IPS DF 4.7 (cell line): ENCODE results near the gene MCM7.

Experiments
- DNase-seq: peaks from one replicate; pipeline ENCODE4 v3.0.0-alpha.2; 2013; ENCODE audit warnings: low spot score; ENCODE audit errors: extremely low read depth

Gene MCM7

GRCh38 chr7:100122568-100122967 lies 21.4 kb upstream of the MCM7 start:
- no peak for DNase-seq

GRCh38 chr7:100122067-100122466 lies 20.9 kb upstream of the MCM7 start:
- no peak for DNase-seq

GRCh38 chr7:100120733-100121036 lies 19.5 kb upstream of the MCM7 start:
- no peak for DNase-seq

- no peak for DNase-seq
Observed at GRCh38 chr7:100119970-100120732, 19.0 kb upstream of the MCM7 start.

DNA sequence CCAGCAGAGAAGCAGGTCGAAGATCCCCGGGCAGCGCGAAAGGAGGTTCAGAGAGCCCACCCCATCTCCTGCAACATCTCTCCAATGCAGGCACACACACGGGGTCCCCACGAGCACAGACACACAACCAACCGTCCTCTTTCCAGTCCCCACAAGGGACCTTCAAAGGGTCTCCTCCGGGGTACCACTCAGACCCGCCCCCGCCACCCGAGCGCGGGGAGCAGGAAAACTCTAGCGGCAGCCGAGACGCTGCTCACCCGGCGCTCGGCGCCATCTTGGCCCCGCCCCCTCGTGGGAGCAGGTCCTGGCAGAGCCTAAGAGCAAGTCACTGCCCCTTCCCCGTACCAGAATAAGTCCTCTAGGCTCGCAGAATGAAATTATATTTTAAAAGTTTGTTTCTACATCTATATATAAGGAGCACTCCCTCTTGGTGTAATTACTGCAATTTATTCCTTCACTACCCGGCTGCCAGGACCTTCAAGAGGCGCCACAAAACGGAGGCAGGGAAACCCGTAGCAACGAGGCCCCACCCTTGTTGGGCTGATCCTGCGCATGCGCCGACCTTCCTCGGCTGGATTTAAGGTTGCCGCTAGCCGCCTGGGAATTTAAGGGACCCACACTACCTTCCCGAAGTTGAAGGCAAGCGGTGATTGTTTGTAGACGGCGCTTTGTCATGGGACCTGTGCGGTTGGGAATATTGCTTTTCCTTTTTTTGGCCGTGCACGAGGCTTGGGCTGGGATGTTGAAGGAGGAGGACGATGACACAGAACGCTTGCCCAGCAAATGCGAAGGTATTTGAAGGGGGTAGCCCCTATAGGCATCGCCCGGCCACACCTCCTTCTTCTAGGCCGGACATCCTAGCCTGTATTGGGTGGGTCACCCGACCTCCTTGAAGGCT lies 18.1 kb upstream of the MCM7 start, which contains the start of the genes CNPY4 and TAF6:
Gene CNPY4, plus strand, starts transcription at position 563 of the 898 bp plus-strand sequence. Its CDS starts 111 bp downstream, at position 674.
Gene TAF6, minus strand, starts transcription at position 287 of the 898 bp plus-strand sequence. CDS start 5,149 bp downstream, outside the sequence.
- DNase-seq: no peak

DNA sequence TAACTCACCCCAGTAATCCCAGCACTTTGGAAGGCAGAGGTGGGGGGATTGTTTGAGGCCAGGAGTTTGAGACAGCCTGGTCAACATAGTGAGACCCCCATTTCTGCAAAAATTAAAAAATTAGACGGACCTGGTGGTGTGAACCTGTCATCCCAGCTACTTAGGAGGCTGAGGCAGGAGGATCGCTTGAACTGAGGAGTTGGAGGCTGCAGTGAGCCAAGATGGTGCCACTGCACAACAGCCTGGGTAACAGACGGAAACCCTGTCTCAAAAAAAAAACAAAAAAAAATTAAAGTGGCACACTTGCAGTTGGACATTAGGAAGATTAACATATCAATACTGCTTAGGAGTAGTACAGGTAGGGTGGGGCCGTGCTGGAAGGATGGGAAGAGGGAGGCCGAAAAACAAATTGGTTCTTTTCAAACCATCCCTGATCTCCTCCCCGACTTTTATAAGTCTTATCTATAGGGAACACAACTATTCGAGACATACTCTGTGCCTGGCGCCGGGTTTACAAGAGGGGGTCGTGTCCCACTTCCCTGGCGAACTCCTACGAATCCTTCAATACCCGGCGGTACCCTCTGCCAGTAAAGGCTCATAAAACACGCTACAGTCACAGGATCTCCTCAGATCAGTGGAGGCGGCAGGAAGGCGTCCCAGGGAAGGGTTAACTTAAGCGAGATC lies 17.3 kb upstream of the MCM7 start:
- no peak for DNase-seq

GRCh38 chr7:100115026-100115425 lies 13.8 kb upstream of the MCM7 start:
- DNase-seq: no peak

GRCh38 chr7:100111914-100112313 lies 10.7 kb upstream of the MCM7 start:
- DNase-seq: no peak

DNA sequence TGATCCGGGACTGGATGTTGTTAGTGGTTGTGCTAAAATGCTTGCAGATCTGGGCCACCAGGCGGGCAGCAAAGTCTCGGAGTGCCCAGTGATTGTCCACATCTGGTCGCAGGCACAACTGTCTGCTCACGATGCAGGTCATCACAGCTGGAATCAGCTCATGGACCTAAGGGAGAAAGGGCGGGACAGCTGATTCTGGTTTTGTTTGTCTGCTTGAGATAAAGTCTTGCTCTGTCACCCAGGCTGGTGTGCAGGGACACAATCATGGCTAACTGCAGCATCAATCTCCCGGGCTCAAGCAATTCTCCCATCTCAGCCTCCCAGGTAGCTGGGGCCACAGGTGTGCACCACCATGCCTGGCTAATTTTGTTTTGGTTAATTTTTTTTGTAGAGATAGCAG lies 10.0 kb upstream of the MCM7 start:
- DNase-seq: no peak

DNA sequence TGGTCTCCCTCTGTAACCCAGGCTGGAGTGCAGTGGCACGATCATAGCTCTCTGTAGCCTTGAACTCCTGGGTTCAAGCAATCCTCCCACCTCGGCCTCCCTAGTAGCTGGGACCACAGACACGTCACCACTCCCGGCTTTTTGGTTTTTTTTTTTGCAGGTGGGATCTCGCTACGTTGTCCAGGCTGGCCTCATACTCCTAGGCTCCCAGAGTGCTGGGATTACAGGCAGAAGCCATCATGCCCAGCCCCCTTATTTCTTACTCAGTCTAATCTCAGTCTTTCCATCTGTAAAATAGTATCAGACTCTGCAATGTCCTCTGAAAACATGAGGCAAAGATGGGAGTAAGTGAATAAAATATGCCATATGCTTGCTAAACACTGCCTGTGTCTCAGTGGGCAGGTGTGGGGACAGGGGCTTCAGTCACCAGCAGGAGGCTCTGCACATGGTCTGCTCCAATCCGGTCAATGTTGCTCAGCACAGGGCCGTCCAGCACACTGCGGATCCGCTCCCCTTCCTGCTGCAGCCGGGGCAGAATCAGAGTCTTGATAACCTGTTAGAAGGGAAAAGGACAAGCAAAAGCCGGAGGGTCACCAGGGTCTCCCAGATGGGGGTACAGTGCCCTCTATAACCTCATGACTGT lies 8.4 kb upstream of the MCM7 start:
- no peak for DNase-seq

DNA sequence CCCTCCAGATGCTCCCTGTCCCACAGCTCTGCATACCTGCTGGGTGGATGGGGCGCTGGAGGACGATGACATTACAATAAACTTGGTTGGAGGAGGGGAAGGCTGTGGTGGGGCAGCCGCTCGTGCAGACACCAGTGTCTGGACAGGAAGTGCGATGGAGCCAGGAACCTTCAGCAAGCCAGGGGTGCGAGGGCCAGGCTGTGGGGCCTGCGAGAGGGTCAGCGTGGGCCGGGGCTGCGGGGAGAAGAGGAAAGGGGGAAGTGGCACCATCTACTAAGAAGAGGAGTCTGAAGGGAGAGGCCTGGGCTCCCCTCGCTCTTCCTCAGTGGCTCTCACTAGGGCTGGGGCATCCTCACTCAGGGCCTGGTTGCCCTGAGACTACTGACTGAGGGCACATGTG lies 6.7 kb upstream of the MCM7 start:
- no peak for DNase-seq

- no peak for DNase-seq
Observed at GRCh38 chr7:100107125-100107737, 6.0 kb upstream of the MCM7 start.

GRCh38 chr7:100106633-100107032 lies 5.4 kb upstream of the MCM7 start:
- DNase-seq: no peak

GRCh38 chr7:100105534-100105933 lies 4.3 kb upstream of the MCM7 start:
- DNase-seq: no peak

- no peak for DNase-seq
Observed at GRCh38 chr7:100102950-100103840, 2.0 kb upstream of the MCM7 start.

DNA sequence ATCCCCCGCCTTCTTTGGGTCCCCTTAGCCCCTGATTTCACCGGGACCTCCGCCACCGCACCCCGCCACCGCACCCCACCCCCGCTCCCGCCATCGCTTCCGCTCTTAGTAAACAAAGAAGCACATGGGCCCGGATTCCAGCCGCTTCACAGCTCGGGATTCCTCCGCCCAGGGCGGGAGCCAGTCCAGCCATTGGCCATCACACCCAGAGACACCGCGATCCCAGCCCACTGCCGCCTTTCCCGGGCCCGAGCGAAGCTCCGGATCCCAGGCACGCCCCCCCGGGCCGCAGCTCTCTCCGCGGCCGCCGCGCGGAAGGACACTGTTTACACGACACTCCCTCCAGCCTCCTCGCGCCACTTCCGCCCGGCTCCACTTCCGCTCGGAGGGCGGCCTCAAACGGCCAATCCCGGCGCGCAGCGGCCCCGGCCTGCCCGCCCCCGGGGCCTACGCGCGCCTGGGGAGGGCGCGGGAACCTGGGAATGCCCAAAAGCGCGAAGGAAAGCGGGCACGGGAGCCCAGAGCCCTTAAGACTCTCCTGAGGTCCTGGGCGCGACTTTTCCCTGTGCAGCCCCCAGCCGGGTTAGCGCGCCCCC lies 679 bp downstream of the MCM7 start:
- no peak for DNase-seq

GRCh38 chr7:100099452-100099851 lies 1.7 kb downstream of the MCM7 start:
- no peak for DNase-seq

DNA sequence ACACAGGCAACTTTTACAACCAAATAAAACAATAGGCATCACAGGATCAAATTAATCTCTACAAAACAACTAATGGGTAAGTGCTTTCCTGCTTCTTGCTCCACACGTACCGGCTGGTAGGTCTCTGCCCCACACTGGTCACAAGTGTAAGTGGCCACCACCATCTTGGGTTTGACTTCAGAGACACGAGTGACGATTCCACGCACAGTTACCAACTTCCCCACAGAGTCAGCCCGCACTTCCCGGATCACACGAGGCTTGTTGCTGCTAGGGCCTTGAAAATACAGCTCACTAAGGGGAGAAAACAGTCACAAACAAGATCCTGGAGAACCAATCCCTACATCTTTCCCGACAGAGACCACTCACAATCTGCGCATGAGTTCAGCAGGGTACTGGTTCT lies 2.3 kb downstream of the MCM7 start:
- no peak for DNase-seq

- no peak for DNase-seq
Observed at GRCh38 chr7:100095704-100096103, 5.5 kb downstream of the MCM7 start.

- DNase-seq: no peak
Observed at GRCh38 chr7:100095289-100095688, 5.9 kb downstream of the MCM7 start.
